SK-N-SH (cell line): Measurements from ENCODE around the gene FRA10AC1. TPM values are rescaled to one million over a fixed set of nuclear protein-coding genes. Genes with fewer than 3 reads are reported as not detected.

Experiments used
- CTCF ChIA-PET: fragments of 300-600, 350-600 bp; formaldehyde crosslinking; extraction: SDS; loops from one replicate; lab custom pipeline; 2021; lab: Yijun Ruan, JAX
- POLR2A ChIA-PET: fragments of 350-600 bp; sonication (Branson Sonifier 250); formaldehyde crosslinking; extraction: SDS; loops from one replicate; lab custom pipeline; 2020; ENCODE audit warnings: antibody characterized with exemption, inconsistent platforms; lab: Yijun Ruan, JAX
- DNase-seq: peaks from one replicate; pipeline ENCODE4 v3.0.0; 2012
- H2AFZ ChIP-seq: fragments of 200-600 bp; sonication (generic); 2 replicates; pipeline ENCODE4 v1.8.1; 2016; ENCODE audit warnings: antibody characterized with exemption, mild to moderate bottlenecking, low read depth
- H3F3A ChIP-seq: fragments of 200-600 bp; sonication (generic); replicated peaks from 2 replicates; pipeline ENCODE3; 2016; ENCODE audit warnings: antibody characterized with exemption, mild to moderate bottlenecking; ENCODE audit not compliant: insufficient read depth
- H3K27ac ChIP-seq, 2 experiments: fragments of 200-500 bp in 1 of 2; fragments of 200-600 bp in 1 of 2; sonication (Bioruptor generic) in 1 of 2; sonication (generic), shearing (Covaris generic) in 1 of 2; 2 replicates each; pipeline versions ENCODE4 v1.5.1 to v1.6.1; 2014 to 2016; ENCODE audit warnings: low read depth in 2 of 2, inconsistent platforms in 1 of 2, low read length in 1 of 2, mild to moderate bottlenecking in 1 of 2, mixed read lengths in 1 of 2
- H3K27me3 ChIP-seq: fragments of 200-600 bp; sonication (generic), shearing (Covaris generic); 2 replicates; pipeline ENCODE4 v1.6.1; 2016; ENCODE audit warnings: mixed run types; ENCODE audit not compliant: insufficient read depth
- H3K36me3 ChIP-seq, 2 experiments: fragments of 200-500 bp in 1 of 2; fragments of 200-600 bp in 1 of 2; sonication (Bioruptor generic) in 1 of 2; sonication (generic) in 1 of 2; replicated peaks in 1 of 2; 2 replicates each; pipeline versions ENCODE3 to v1.5.1; 2014 to 2016; ENCODE audit warnings: low read length in 1 of 2, mild to moderate bottlenecking in 1 of 2; ENCODE audit not compliant: insufficient read depth in 2 of 2, control insufficient read depth in 1 of 2
- H3K4me1 ChIP-seq, 2 experiments: fragments of 200-500 bp in 1 of 2; fragments of 200-600 bp in 1 of 2; sonication (Bioruptor generic) in 1 of 2; sonication (generic), shearing (Covaris generic) in 1 of 2; 2 replicates each; pipeline versions ENCODE4 v1.5.1 to v1.6.1; 2014 to 2016; ENCODE audit warnings: low read depth in 1 of 2, low read length in 1 of 2, mixed run types in 1 of 2; ENCODE audit not compliant: insufficient read depth in 2 of 2, control insufficient read depth in 1 of 2
- H3K4me2 ChIP-seq: fragments of 200-600 bp; sonication (generic), shearing (Covaris generic); 2 replicates; pipeline ENCODE4 v1.6.1; 2017; ENCODE audit warnings: mixed run types
- H3K4me3 ChIP-seq, 2 experiments: fragments of 200-500 bp in 1 of 2; fragments of 200-600 bp in 1 of 2; sonication (Bioruptor generic) in 1 of 2; sonication (generic), shearing (Covaris generic) in 1 of 2; 2 replicates each; pipeline versions ENCODE4 v1.5.1 to v1.8.1; 2014 to 2016; ENCODE audit warnings: low read depth in 2 of 2, inconsistent platforms in 1 of 2, low read length in 1 of 2, mild to moderate bottlenecking in 1 of 2, mixed read lengths in 1 of 2, moderate library complexity in 1 of 2
- H3K79me2 ChIP-seq: fragments of 200-600 bp; sonication (generic); 2 replicates; pipeline ENCODE4 v1.8.1; 2017; ENCODE audit warnings: mild to moderate bottlenecking; ENCODE audit not compliant: insufficient read depth
- H3K9ac ChIP-seq: fragments of 200-600 bp; sonication (generic); 2 replicates; pipeline ENCODE4 v1.6.1; 2017; ENCODE audit warnings: mixed run types
- H3K9me2 ChIP-seq: fragments of 200-600 bp; sonication (generic); 2 replicates; pipeline ENCODE4 v1.6.1; 2017; ENCODE audit warnings: mixed run types
- H3K9me3 ChIP-seq: fragments of 200-600 bp; sonication (generic); 2 replicates; pipeline ENCODE4 v1.6.1; 2017; ENCODE audit warnings: mixed run types, mild to moderate bottlenecking, moderate library complexity
- H4K20me1 ChIP-seq: fragments of 200-600 bp; sonication (generic); 2 replicates; pipeline ENCODE4 v1.6.1; 2017; ENCODE audit warnings: mild to moderate bottlenecking, mixed run types; ENCODE audit not compliant: insufficient read depth
- CTCF ChIP-seq: fragments of 200-600 bp; sonication (generic); IDR thresholded peaks from 2 replicates; pipeline ENCODE4 v1.6.1; 2017; ENCODE audit warnings: antibody characterized with exemption, mild to moderate bottlenecking, moderate library complexity
- EP300 ChIP-seq, 2 experiments: IDR thresholded peaks; 2 replicates each; pipeline versions ENCODE4 v1.4.0 to v1.6.1; 2012; ENCODE audit warnings: borderline replicate concordance in 1 of 2, low read depth in 1 of 2, low read length in 1 of 2
- EZH2phosphoT487 ChIP-seq: fragments of 200-600 bp; sonication (generic); IDR thresholded peaks from 2 replicates; pipeline ENCODE4 v1.6.1; 2017; ENCODE audit warnings: low read depth, mixed run types, mild to moderate bottlenecking, antibody characterized with exemption, moderate library complexity, borderline replicate concordance
- FOXJ3 ChIP-seq: sonication (generic); formaldehyde crosslinking; IDR thresholded peaks from 2 replicates; pipeline ENCODE4 v1.5.1; 2020; ENCODE audit warnings: mild to moderate bottlenecking, missing genetic modification reagents
- IRF3 ChIP-seq: fragments of 150-350 bp; IDR thresholded peaks from 2 replicates; pipeline ENCODE4 v1.6.1; 2016; ENCODE audit warnings: mild to moderate bottlenecking, low read depth, low read length
- MXI1 ChIP-seq: IDR thresholded peaks from 2 replicates; pipeline ENCODE4 v1.6.1; 2012; ENCODE audit warnings: mild to moderate bottlenecking, low read depth, low read length, improper control_type of control experiment
- POLR2AphosphoS5 ChIP-seq: IDR thresholded peaks from 2 replicates; pipeline ENCODE4 v1.6.1; 2012; ENCODE audit warnings: low read depth, low read length
- RAD21 ChIP-seq: IDR thresholded peaks from 2 replicates; pipeline ENCODE4 v1.6.1; 2012; ENCODE audit warnings: mild to moderate bottlenecking, low read length
- RCOR1 ChIP-seq: fragments of 150-350 bp; IDR thresholded peaks from 2 replicates; pipeline ENCODE4 v1.6.1; 2017; ENCODE audit warnings: antibody characterized with exemption, low read length
- SMC3 ChIP-seq: IDR thresholded peaks from 2 replicates; pipeline ENCODE4 v1.6.1; 2012; ENCODE audit warnings: low read depth, low read length, improper control_type of control experiment
- TAF1 ChIP-seq: IDR thresholded peaks from 2 replicates; pipeline ENCODE4 v1.6.1; 2012; ENCODE audit warnings: low read depth, mild to moderate bottlenecking, low read length, moderate library complexity, borderline replicate concordance
- TCF12 ChIP-seq: IDR thresholded peaks from 2 replicates; pipeline ENCODE4 v1.4.0; 2012
- USF2 ChIP-seq: fragments of 150-350 bp; IDR thresholded peaks from 2 replicates; pipeline ENCODE4 v1.6.1; 2017; ENCODE audit warnings: antibody characterized with exemption, low read length, low read depth, borderline replicate concordance
- YY1 ChIP-seq: IDR thresholded peaks from 2 replicates; pipeline ENCODE4 v1.4.0; 2012; ENCODE audit warnings: low read depth, mild to moderate bottlenecking
- WGBS: methylation state at CpG from one replicate; pipeline ENCODE4 v1.1.6; 2017; ENCODE audit warnings: low lambda C conversion rate; 5-methylcytosine and 5-hydroxymethylcytosine counted together
- polyA plus RNA-seq, 3 experiments: library from polyadenylated mRNA; depleted of rRNA; stranded (reverse); fragments of >200 nt; gene quantifications; 2 replicates each; pipeline ENCODE4 v1.2.3, GENCODE V29; 2012
- TF ChIP-seq, protein P1 (sequence below): IDR thresholded peaks from 2 replicates; pipeline ENCODE4; 2012
- TF ChIP-seq, protein P2 (sequence below): IDR thresholded peaks from 2 replicates; pipeline ENCODE4 v1.4.0; 2012; ENCODE audit warnings: low read depth, borderline replicate concordance
- TF ChIP-seq, protein P3 (sequence below): IDR thresholded peaks from 2 replicates; pipeline ENCODE4 v1.4.0; 2012; ENCODE audit warnings: low read depth

The FRA10AC1 gene
- polyA plus RNA-seq, 1 of the 3 experiments (the other 2 are of a cell fraction), result 3.9 TPM

GRCh38 chr10:93704451-93704850 lies 2.1 kb upstream of the FRA10AC1 start:
- Histone ChIP-seq H3K4me1 (peaks cover 0 to 4% of the 10 kb centered on the region in 2 experiments; a peak in 3 of 4 replicates), H4K20me1 (no peaks in the 10 kb centered on the region), H3K79me2 (peaks cover 13% of the 10 kb centered on the region; the same call in 1 of the 2 replicates)
- POLR2A ChIA-PET, result no interaction called here
- TF ChIP-seq POLR2AphosphoS5 (no peak), FOXJ3 (no peak), TCF12 (no peak), CTCF (no peak), RAD21 (no peak), TAF1 (no peak), RCOR1 (no peak), MXI1 (no peak), EP300 (IDR thresholded peaks at IDR 0.05; ENCODE audit: borderline replicate concordance in 1 of 2, low read depth in 1 of 2, low read length in 1 of 2) (no peak), IRF3 (no peak), EZH2phosphoT487 (no peak), YY1 (no peak), SMC3 (no peak), USF2 (no peak)
- TF ChIP-seq, protein P1, sequence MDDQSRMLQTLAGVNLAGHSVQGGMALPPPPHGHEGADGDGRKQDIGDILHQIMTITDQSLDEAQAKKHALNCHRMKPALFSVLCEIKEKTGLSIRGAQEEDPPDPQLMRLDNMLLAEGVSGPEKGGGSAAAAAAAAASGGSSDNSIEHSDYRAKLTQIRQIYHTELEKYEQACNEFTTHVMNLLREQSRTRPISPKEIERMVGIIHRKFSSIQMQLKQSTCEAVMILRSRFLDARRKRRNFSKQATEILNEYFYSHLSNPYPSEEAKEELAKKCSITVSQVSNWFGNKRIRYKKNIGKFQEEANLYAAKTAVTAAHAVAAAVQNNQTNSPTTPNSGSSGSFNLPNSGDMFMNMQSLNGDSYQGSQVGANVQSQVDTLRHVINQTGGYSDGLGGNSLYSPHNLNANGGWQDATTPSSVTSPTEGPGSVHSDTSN, result no peak
- TF ChIP-seq, protein P2, sequence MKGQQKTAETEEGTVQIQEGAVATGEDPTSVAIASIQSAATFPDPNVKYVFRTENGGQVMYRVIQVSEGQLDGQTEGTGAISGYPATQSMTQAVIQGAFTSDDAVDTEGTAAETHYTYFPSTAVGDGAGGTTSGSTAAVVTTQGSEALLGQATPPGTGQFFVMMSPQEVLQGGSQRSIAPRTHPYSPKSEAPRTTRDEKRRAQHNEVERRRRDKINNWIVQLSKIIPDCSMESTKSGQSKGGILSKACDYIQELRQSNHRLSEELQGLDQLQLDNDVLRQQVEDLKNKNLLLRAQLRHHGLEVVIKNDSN, result no peak
- TF ChIP-seq, protein P3, sequence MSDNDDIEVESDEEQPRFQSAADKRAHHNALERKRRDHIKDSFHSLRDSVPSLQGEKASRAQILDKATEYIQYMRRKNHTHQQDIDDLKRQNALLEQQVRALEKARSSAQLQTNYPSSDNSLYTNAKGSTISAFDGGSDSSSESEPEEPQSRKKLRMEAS, result no peak
- TF ChIP-seq, all 33 proteins: peak for 0
- Histone ChIP-seq H3K27me3 (no peaks in the 10 kb centered on the region), H2AFZ (no peak overlapping the region), H3K9ac (no peak overlapping the region), H3K4me2 (no peak overlapping the region), H3K9me3 (no peaks in the 10 kb centered on the region), H3K36me3 (peaks cover 3 to 10% of the 10 kb centered on the region in 2 experiments), H3K4me3 (no peak overlapping the region), H3K27ac (no peak overlapping the region), H3K9me2 (no peaks in the 10 kb centered on the region), H3F3A (peaks cover 9% of the 10 kb centered on the region)
- DNase-seq, result no peak
- CTCF ChIA-PET, result interaction anchor here (1.0 to 9.3 kb wide), 2 partner anchors 110 to 150 kb away, joined by 3 to 108 read pairs; no protein-coding TSS in a partner anchor
- 99% methylated on average over 5 of the region's 5 CpGs for WGBS
